GM18526 (cell line): ENCODE measurements around the gene HDAC6.

Experiments used
- POLR2A ChIP-seq: IDR thresholded peaks from 3 replicates; pipeline ENCODE4 v1.6.1; 2011; ENCODE audit not compliant: insufficient read length; ENCODE audit errors: extremely low read depth

HDAC6 gene

GRCh38 chrX:48806081-48806480 is 4.2 kb downstream of the HDAC6 start:
- TF ChIP-seq POLR2A = no peak

DNA sequence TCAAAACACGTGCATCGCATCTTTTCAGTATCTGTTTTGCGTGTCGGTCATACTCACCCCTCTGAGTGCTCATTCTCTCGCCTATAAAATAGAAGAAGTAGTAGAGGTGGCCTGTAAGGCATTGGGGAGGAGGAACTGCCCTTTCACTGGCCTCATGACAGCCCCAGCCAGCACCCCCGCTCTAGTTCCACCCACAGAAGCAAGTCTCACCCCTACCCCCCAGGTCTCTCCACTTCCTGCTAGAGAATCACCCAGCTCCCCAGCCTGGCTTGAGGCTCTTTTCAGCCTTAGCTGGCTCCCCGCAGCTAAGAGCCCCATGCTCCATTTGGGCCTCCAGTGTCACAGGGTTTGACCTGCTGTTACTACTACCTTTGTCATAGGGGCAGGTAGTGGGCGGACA is 11.8 kb downstream of the HDAC6 start:
- no peak for TF ChIP-seq POLR2A

DNA sequence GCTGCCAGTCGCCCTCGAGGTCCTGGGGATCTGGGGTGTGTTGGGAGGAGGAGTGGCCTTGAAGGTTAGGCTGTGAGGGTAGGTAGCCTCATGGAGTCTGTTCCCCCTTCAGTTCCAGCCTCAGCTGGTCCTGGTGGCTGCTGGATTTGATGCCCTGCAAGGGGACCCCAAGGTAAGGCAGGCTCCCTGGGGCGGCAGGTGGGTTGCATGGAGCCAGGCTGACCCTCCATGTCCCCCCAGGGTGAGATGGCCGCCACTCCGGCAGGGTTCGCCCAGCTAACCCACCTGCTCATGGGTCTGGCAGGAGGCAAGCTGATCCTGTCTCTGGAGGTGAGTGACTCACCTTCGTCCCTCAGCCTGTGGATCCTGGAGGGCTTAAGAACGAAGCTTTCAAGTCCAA is 12.9 kb downstream of the HDAC6 start:
- no peak for TF ChIP-seq POLR2A

GRCh38 chrX:48815266-48815665 is 13.4 kb downstream of the HDAC6 start:
- no peak for TF ChIP-seq POLR2A

GRCh38 chrX:48816014-48816810 is 14.3 kb downstream of the HDAC6 start:
- no peak for TF ChIP-seq POLR2A

DNA sequence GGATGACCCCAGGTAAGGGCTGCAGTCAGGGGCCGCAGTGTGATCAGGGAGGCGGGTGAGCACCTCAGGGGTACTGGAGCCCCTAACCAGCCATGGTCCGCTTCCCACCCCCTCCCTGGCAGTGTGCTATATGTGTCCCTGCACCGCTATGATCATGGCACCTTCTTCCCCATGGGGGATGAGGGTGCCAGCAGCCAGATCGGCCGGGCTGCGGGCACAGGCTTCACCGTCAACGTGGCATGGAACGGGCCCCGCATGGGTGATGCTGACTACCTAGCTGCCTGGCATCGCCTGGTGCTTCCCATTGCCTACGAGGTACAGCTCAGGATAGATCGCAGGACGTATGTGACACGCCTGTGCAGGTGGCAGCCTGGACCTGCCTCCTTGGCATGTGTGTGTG is 16.2 kb downstream of the HDAC6 start:
- no peak for TF ChIP-seq POLR2A

DNA sequence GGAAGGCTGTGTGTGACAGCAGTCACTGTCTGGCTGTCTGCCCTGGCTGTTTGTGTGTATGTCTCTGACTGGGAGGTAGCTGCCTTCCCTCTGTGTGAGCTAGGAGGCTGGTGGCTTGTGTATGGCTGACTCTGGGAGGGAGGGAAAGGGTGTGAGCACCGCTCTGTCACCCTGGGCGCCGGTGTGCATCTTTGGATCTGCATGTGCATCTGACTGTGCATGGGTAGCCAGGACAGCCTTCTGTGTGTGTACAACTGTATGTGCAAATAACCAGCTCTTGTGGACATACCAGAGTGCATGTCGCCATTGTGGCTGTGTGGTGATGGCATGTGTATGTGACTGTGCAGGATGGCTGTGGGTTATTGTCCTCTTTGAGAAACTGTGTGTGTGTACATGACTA is 17.0 kb downstream of the HDAC6 start:
- TF ChIP-seq POLR2A = no peak

DNA sequence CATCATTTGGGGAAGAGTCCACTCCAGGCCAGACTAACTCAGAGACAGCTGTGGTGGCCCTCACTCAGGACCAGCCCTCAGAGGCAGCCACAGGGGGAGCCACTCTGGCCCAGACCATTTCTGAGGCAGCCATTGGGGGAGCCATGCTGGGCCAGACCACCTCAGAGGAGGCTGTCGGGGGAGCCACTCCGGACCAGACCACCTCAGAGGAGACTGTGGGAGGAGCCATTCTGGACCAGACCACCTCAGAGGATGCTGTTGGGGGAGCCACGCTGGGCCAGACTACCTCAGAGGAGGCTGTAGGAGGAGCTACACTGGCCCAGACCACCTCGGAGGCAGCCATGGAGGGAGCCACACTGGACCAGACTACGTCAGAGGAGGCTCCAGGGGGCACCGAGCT is 21.2 kb downstream of the HDAC6 start:
- no peak for TF ChIP-seq POLR2A

- no peak for TF ChIP-seq POLR2A
Measured at GRCh38 chrX:48824066-48824465, 22.2 kb downstream of the HDAC6 start.

DNA sequence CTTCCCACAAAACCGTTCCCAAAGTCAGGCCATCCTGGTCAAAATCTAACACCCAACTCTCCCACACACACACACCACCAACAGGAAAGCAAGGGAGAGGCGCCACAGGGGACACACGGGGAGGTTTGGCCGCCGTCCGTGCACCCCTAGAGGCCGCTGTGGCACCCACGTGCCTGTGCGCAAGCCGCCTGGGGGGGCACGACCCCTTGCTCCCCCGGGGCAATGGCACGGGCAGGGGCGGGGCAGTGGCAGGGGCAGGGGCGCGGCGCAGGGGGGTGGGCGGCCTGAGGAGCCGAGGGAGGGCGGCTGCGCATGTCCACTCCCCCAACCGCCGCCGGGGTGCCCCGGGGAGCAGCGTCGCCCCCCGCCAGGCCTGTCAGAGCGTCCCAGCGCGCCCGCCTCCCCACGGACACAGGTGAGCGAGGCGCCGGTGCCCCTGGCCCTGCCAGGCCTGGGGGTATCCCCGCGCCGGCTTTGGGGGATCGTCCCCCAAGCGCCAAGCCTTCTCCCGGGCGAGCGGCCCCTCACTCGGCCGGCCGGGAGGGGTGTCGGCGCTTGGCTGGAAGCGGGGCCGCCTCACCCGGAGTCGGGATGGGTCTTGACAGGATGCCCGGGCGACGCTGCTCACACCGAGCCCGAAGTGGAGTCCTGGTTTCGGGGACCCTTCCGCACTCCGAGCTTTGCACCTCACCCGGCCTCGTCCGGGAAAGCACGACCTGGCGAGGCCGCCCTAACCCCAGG is 24.4 kb downstream of the HDAC6 start, which contains the start of gene ERAS:
ERAS (plus strand) TSS at position 379 of the 741 bp plus-strand sequence. CDS start 2,611 bp downstream, outside the sequence.
- TF ChIP-seq POLR2A = no peak

- TF ChIP-seq POLR2A = no peak
Measured at GRCh38 chrX:48826876-48827653, 25.2 kb downstream of the HDAC6 start.

DNA sequence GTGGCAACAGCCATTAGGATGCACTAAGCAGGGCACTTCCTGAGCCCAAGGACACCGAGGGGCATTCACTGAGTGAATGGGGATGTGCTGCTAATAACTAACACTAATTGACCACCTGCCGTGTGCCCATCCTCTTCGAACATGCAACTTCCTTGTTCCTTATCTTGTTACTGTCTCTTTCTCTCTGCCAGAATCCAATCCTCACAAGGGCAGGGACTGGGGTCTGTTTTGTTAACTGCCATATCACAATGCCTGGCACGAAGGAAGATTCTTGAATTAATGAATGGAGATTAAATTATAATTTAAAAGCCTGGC is 25.7 kb downstream of the HDAC6 start:
- no peak for TF ChIP-seq POLR2A

- no peak for TF ChIP-seq POLR2A
Measured at GRCh38 chrX:48829016-48829735, 27.3 kb downstream of the HDAC6 start.

- no peak for TF ChIP-seq POLR2A
Measured at GRCh38 chrX:48831136-48831908, 29.5 kb downstream of the HDAC6 start.
